ENCODE results near the gene NUP43. TPM values are rescaled to one million over a fixed set of nuclear protein-coding genes. Genes with fewer than 3 reads are reported as not detected.

The NUP43 gene
- total and polyA plus RNA-seq, 2 of the 13 experiments (the other 11 are each of a cell fraction or from before 2014, with no cell fraction given): 38.9 to 85.1 TPM

DNA sequence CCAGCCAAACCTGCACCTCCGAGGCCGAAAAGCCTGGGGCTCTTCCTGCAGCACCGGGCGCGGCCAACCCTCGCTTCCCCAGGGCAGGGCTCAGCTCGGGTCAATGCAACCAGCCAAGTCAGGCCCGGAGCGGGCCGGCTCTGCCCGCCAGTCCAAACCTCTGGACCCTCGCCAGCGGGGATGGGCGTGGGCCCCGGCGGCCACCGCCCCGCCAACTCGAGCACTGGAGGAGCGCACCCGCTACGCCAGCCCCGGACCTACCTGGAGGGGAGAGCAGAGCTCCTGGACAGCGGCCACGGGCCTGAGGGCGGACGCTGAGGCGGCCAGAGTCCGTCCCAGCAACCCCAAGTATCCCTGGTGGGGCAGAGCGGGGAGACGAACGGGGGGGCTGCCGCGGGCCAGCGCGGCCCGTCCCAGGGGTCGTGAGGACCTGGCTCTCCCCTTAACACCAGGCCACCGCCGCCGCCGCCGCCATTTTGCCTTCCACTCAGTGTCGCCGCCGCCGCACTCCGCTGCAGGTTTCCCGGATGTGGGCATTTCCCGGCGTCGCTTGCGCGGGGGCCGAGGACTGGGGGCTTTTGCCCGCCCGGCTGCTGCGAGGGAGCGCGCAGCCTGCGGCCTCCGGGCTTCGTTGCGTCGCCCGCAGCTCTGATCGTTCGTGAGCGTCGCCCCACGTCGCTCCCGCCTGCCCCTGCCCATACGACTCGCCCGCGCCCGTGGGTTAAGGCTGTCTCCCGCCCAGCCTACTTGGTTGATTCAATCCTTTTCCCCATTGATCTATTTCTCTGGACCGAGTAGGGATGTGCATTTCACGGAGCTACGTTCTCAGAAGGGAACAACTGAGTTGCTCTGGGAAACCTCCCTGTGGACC, 28.5 kb downstream of the NUP43 start, which contains the start of gene LATS1 (continued):
- TF ChIP-seq, protein P1, sequence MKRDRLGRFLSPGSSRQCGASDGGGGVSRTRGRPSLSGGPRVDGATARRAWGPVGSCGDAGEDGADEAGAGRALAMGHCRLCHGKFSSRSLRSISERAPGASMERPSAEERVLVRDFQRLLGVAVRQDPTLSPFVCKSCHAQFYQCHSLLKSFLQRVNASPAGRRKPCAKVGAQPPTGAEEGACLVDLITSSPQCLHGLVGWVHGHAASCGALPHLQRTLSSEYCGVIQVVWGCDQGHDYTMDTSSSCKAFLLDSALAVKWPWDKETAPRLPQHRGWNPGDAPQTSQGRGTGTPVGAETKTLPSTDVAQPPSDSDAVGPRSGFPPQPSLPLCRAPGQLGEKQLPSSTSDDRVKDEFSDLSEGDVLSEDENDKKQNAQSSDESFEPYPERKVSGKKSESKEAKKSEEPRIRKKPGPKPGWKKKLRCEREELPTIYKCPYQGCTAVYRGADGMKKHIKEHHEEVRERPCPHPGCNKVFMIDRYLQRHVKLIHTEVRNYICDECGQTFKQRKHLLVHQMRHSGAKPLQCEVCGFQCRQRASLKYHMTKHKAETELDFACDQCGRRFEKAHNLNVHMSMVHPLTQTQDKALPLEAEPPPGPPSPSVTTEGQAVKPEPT (CRISPR knock-in tag; IDR thresholded peaks at IDR 0.05; ENCODE audit: low read depth): peak; percentile 89; the same call in 1 of the 2 replicates
- peak; percentile 99 for TF ChIP-seq RBFOX2 (IDR thresholded peaks at IDR 0.05; ENCODE audit: low read depth, low read length)
- TF ChIP-seq, protein P2, sequence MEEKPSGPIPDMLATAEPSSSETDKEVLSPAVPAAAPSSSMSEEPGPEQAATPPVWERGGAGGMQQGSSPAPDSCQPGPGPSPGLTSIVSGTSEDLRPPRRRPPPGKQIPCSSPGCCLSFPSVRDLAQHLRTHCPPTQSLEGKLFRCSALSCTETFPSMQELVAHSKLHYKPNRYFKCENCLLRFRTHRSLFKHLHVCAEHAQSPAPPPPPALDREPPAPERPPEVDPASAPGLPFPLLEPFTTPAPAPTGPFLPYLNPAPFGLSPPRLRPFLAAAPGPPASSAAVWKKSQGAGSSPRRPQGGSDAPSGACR (CRISPR knock-in tag; IDR thresholded peaks at IDR 0.05): peak; percentile 95
- TF ChIP-seq, protein P3, sequence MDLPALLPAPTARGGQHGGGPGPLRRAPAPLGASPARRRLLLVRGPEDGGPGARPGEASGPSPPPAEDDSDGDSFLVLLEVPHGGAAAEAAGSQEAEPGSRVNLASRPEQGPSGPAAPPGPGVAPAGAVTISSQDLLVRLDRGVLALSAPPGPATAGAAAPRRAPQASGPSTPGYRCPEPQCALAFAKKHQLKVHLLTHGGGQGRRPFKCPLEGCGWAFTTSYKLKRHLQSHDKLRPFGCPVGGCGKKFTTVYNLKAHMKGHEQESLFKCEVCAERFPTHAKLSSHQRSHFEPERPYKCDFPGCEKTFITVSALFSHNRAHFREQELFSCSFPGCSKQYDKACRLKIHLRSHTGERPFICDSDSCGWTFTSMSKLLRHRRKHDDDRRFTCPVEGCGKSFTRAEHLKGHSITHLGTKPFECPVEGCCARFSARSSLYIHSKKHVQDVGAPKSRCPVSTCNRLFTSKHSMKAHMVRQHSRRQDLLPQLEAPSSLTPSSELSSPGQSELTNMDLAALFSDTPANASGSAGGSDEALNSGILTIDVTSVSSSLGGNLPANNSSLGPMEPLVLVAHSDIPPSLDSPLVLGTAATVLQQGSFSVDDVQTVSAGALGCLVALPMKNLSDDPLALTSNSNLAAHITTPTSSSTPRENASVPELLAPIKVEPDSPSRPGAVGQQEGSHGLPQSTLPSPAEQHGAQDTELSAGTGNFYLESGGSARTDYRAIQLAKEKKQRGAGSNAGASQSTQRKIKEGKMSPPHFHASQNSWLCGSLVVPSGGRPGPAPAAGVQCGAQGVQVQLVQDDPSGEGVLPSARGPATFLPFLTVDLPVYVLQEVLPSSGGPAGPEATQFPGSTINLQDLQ (CRISPR knock-in tag; IDR thresholded peaks at IDR 0.05): peak; percentile 94
- TF ChIP-seq KLF16 (CRISPR knock-in tag; IDR thresholded peaks at IDR 0.05): peak; percentile 77 to 95; a peak in 3 of 4 replicates
- peak; percentile 99 for TF ChIP-seq ZC3H13 (CRISPR knock-in tag; IDR thresholded peaks at IDR 0.05)
- peak; percentile 46; the same call in 1 of the 2 replicates for TF ChIP-seq SALL2 (CRISPR knock-in tag; IDR thresholded peaks at IDR 0.05)
- TF ChIP-seq, protein P4, sequence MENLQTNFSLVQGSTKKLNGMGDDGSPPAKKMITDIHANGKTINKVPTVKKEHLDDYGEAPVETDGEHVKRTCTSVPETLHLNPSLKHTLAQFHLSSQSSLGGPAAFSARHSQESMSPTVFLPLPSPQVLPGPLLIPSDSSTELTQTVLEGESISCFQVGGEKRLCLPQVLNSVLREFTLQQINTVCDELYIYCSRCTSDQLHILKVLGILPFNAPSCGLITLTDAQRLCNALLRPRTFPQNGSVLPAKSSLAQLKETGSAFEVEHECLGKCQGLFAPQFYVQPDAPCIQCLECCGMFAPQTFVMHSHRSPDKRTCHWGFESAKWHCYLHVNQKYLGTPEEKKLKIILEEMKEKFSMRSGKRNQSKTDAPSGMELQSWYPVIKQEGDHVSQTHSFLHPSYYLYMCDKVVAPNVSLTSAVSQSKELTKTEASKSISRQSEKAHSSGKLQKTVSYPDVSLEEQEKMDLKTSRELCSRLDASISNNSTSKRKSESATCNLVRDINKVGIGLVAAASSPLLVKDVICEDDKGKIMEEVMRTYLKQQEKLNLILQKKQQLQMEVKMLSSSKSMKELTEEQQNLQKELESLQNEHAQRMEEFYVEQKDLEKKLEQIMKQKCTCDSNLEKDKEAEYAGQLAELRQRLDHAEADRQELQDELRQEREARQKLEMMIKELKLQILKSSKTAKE (CRISPR knock-in tag; IDR thresholded peaks at IDR 0.05; ENCODE audit: borderline replicate concordance): peak; percentile 59; the same call in 1 of the 2 replicates
- no peak for TF ChIP-seq CCAR2 (optimal IDR thresholded peaks at IDR 0.05; ENCODE audit: low read depth, low read length)
- TF ChIP-seq, protein P5, sequence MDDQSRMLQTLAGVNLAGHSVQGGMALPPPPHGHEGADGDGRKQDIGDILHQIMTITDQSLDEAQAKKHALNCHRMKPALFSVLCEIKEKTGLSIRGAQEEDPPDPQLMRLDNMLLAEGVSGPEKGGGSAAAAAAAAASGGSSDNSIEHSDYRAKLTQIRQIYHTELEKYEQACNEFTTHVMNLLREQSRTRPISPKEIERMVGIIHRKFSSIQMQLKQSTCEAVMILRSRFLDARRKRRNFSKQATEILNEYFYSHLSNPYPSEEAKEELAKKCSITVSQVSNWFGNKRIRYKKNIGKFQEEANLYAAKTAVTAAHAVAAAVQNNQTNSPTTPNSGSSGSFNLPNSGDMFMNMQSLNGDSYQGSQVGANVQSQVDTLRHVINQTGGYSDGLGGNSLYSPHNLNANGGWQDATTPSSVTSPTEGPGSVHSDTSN (CRISPR knock-in tag; IDR thresholded peaks at IDR 0.05; ENCODE audit: borderline replicate concordance): peak; percentile 72; the same call in 1 of the 2 replicates
- TF ChIP-seq ZNF333 (CRISPR knock-in tag; IDR thresholded peaks at IDR 0.05; ENCODE audit: borderline replicate concordance): no peak; the same call in 1 of the 2 replicates
- TF ChIP-seq ZNF619 (CRISPR knock-in tag; IDR thresholded peaks at IDR 0.05): peak; percentile 91
- peak; percentile 89 for TF ChIP-seq SP4 (CRISPR knock-in tag; IDR thresholded peaks at IDR 0.05)
- TF ChIP-seq ZSCAN25 (CRISPR knock-in tag; IDR thresholded peaks at IDR 0.05): peak; percentile 65; the same call in 1 of the 2 replicates
- TF ChIP-seq ATF2 (CRISPR knock-in tag; IDR thresholded peaks at IDR 0.05): peak; percentile 63; the same call in 1 of the 2 replicates
- TF ChIP-seq MTA3 (CRISPR knock-in tag; IDR thresholded peaks at IDR 0.05): 0 out of 2 replicates have a peak, but pooled peaks have one; percentile 83
- peak; percentile 93 for TF ChIP-seq ZNF33B (CRISPR knock-in tag; IDR thresholded peaks at IDR 0.05)

All from HepG2 (cell line).